HG03521 (cell line): ENCODE measurements around the gene SETBP1.

Experiments used
- ATAC-seq: cut with Tn5 transposase; IDR thresholded peaks from one replicate; pipeline ENCODE4 v1.9.1; 2021; ENCODE audit warnings: mild to moderate bottlenecking, moderate library complexity; ENCODE audit not compliant: unreplicated experiment

The SETBP1 gene

GRCh38 chr18:44680273-44681075 lies at the start of gene SETBP1:
SETBP1 (plus strand) TSS chr18:44680888; CDS start chr18:44701347, 20,459 bp downstream.
- ATAC-seq, result no peak

DNA sequence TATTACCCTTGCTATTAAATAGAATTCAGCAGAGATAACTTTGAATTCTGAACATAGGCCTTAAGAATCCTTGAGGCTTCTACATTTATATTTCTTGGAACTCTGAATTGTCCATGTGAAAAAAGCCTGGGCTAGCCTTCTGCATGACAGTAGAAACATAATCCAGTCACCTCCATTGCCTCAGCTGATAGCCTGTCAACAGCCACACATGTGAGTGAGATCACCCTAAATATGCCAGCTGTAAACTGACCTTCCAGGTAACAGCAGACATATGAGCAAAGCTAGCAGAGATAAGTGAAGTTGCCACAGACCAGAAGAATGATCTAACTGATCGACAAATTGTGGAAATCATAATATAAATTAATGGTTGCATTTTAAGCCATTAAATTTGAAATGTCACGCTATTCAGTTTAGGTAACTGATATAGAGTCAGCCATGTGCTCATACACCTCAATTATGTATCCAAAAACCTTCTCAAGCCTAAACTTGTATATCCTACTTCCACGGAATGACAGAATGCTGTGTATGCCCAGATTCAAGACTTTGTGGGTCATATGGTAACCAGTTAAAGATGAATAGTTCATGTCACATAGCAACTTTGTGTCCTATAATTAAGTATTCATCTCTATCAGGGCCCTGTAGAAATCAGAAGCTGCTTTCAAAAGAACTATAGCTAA lies 48.1 kb upstream of the SETBP1 start:
- ATAC-seq, result no peak

GRCh38 chr18:44635546-44635945 lies 45.1 kb upstream of the SETBP1 start:
- ATAC-seq, result no peak

DNA sequence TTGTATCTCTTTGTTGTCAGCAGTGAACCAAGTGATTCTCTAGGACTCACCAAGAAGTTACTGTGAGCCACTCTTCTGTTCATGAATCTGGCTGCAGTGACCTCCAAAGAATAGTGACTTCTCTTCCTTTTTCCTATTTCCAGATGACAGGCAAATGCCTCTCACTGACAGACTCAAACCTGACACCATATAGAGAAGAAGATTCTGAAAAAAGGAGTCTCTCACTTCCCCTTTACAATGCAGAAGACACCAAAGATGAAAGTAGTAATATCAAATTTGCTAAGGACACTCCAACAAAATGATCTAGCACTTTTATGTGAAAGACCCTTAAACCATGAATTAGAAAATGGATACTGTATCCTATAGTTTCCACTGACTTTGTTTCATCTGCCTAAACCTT lies 44.4 kb upstream of the SETBP1 start:
- peak; percentile 66 for ATAC-seq

- no peak for ATAC-seq
These were observed 43.3 kb upstream of the SETBP1 start for GRCh38 chr18:44637210-44638033.

DNA sequence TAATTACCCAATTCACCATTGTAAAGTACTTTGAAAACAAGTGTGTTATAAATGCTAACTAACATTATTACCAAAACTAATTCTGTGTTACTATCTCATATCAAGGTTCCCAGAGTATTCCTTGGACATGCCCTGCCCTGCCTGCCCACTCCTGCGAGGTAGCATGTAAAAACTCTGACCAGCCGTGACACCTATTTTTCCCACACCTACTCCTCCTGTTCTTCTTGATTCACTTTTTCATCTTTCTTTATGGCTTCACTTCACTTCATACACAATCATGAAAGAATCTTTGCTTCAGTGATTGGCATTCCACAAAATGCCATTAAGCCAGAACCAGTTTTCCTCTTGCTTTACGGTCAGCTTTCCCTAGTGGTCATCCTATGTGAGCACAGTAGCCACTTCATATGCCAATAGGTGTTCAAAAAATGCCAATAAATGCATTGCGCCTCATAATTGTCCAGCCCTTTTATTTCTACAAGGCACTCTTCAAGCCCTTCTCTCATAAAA lies 42.6 kb upstream of the SETBP1 start:
- ATAC-seq, result no peak

DNA sequence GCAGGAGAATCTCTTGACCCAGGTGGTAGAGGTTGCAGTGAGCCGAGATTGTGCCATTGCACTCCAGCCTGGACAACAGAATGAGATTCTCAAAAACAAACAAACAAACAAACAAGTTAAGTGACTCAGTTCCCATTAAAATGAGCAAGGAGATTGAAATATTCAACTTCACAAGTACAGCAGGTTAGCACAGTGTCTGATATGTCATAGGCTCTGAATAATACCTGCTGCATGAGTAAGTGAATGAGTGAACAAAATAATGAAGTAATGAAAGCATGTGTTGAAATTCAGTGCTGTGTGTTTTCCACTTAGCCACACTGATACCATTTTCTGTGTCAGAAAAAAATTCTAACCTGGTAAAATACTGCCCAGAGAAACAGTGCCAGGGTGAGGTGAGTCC lies 41.9 kb upstream of the SETBP1 start:
- ATAC-seq, result no peak

GRCh38 chr18:44643004-44643403 lies 37.7 kb upstream of the SETBP1 start:
- ATAC-seq, result no peak

DNA sequence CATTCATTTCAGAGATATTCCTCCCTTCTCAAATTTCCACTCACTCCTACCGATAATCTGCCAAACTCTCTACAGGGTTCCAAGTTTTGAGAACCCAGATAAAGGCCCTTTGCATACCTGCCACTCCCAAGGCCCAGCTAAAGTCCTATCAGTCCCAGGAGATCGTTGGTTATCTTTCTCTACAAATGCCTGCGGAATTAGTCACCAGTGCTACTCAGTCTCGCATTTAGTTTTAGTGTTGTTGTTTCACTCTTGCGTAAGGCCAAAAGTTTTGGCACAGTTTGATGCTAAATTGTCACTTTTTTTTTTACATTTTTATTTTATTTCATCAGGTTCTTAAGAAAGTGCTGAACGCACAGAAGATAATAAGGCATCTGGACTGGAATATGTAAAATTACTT lies 29.2 kb upstream of the SETBP1 start:
- ATAC-seq, result no peak

- ATAC-seq, result no peak
These were observed 28.6 kb upstream of the SETBP1 start for GRCh38 chr18:44651918-44652572.

DNA sequence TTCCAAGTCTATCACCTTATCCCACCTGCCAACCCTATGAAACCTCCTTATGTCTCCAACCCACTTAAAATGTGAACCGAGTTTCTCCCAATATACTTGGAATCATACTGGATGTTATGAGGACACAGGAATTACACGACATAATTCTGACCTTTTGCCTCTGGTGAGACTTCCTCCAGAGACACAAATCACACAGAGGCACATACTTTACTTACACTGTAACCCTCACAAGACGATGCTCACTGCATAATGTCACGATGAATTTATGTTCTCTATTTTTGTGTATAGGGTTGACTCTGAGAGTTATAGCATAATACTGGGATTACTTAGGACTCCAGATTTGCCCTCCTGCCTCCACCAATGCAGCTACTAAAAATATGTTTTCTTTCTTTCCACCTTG lies 28.0 kb upstream of the SETBP1 start:
- no peak for ATAC-seq

DNA sequence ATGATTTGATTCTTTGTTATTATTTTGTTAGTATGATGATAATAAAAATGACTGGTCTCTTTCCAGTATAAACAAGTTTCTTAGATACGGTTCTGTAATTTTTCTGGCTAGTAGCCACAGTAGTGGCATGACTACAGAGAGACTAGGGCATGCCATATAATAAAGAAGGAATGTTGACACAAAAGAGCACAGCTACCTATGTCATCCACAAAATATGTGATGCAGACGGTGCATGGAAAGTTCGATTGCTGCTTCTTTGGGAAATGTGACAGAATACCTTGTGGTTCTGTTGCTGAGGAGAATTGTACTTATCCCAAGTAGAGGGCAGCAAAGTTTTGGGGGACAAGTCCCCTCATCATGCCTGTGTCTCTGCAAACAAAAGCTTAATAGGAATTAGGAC lies 26.1 kb upstream of the SETBP1 start:
- no peak for ATAC-seq

- ATAC-seq, result no peak
These were observed 25.3 kb upstream of the SETBP1 start for GRCh38 chr18:44655435-44655834.

DNA sequence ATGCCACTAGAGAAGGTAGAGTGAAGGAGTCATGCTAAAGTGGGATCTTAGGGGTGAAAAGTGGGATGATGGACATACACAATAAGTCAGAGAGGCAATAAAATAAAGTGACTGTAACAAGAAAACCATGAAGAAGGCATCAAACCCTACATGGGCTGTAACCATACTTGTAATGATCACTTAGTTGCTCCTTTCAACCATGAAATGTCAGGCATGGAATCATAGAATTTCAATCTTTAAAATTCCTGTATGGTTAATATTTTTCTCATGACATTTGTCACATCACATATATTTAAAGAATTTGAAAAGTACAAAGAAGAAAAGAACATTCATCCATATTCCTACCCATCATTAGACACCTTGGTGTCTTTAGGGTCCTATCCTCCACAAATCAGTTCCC lies 20.9 kb upstream of the SETBP1 start:
- no peak for ATAC-seq

DNA sequence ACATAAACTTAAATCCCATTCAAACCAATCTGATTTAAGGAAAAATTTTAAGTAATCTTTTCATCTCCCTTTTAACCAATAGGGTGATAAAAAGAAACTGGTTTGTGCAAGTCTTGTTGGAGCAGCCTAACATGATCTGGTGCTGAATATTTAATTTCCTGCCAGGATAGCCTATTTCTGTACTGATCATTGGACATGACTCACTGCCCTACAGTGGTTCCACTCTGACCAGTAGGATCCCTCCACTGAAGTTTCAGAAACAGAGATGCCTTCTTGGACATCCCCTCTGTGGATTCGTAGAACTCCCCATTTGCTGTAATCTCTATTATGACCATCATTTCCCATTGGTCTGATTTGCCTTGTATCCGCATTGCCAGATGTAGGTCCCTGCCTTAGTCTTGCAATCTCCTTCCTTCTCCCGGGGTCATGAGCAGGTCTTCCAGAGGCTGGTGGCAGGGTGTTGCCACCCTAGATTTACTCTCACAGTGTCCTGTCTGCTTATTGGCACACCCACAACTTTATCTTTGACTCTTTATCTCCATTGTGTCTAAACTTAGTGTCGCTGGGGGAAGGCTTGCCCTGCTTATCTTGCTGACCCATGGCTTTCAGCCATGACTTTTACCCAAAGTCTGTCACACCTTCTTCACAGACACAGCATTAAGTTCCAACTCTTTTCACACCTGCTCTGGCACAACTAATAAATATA lies 12.3 kb upstream of the SETBP1 start:
- ATAC-seq, result no peak

DNA sequence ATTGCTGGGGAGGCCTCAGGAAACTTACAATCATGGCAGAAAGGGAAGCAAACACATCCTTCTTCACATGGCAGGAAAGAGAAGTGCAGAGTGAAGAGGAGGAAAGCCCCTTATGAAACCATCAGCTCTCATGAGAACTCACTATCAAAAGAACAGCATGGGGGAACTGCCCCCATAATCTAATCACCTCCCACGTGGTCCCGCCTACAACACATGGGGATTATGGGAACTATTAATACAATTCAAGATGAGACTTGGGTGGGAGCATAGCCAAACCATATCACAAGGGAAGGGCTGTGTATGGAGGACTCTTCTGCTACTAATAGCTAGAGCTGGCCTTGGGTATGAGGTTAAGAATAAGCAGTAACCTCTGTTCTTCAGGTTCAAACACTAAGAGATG lies 8.8 kb upstream of the SETBP1 start:
- no peak for ATAC-seq

DNA sequence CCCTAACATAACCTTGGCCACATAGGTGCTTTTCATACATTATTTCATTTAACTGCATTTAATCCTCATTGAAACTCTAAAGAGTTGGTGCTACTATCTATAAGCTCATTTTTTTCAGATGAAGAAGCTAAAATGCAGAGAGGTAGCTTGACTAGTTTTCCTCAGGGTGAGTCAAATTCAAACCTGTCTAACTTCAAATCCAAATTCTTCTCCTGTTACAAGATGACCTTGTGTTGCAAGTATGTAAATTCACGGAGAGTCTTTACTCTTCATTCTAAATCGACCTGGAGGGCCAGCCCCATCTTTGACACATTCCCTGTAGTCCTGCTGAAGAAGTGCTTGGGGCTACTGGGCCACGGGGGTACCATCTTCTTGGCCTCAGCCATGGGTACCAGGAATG lies 8.2 kb upstream of the SETBP1 start:
- no peak for ATAC-seq

DNA sequence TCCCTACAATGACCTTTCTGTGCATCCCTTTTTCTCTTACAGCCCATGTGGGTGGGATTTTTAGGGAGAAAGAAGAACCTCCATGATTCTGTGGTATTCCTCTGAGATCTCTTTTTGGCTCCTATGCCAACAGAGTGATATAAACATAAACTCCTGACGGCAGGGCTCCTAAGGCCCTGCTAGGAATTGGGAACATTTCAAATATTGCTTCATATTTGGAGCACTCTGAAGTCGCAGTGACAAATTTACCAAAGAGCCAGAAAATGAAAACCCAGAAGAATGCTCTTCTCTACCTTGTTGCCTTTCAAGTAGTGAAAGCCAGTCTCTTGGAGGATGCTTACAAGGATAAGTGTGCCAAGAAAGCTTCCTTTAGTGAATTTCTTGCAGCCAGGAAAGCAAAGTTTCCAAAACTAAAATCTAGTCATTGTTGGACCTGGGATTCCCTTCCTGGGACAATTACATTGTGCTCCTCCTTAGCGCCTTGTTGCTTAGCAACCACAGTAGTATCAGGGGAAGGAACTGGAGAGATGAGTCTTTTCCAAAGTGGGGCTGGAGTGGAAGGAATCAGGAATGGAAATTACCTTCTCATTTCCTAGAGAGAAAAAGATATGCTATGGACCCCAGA lies 7.3 kb upstream of the SETBP1 start:
- ATAC-seq, result no peak

GRCh38 chr18:44677933-44678332 lies 2.8 kb upstream of the SETBP1 start:
- ATAC-seq, result no peak

DNA sequence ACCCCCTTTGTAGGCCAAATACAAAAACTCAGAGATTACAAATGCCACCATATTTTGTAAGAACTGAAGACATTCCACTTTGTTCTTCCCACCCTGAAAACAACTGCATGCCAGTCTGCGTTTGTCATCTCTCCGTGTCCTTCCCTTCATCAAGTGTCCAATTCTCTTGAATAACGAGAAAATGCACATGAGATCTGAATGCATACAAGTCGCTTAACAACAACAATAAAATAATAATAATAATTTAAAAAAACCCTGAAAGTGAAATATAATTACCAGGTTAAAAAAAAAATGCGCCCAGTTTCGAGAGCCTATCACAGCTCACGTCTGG lies 2.0 kb upstream of the SETBP1 start:
- ATAC-seq, result no peak
